ENCODE measurements around the gene ACBD6.
"Not testable (repeated sequence)": the region's sequence is repeated elsewhere in the genome, so short reads cannot be mapped to it uniquely, and the experiment has no call there.

The ACBD6 gene

GRCh38 chr1:180424848-180425457, 77.4 kb downstream of the ACBD6 start:
- in situ Hi-C loops (cut with HindIII; ENCODE audit: low sequenced_read_pairs), result no loop called here

GRCh38 chr1:180421614-180422013, 80.8 kb downstream of the ACBD6 start:
- in situ Hi-C loops (cut with HindIII; ENCODE audit: low sequenced_read_pairs), result no loop called here

- in situ Hi-C loops (cut with HindIII; ENCODE audit: low sequenced_read_pairs), result not testable (repeated sequence)
Observed at GRCh38 chr1:180421145-180421544, 81.2 kb downstream of the ACBD6 start.

- in situ Hi-C loops (cut with HindIII; ENCODE audit: low sequenced_read_pairs), result no loop called here
Observed at GRCh38 chr1:180415985-180416633, 86.3 kb downstream of the ACBD6 start.

GRCh38 chr1:180415236-180415848, 87.0 kb downstream of the ACBD6 start:
- in situ Hi-C loops (cut with HindIII; ENCODE audit: low sequenced_read_pairs), result no loop called here

- in situ Hi-C loops (cut with HindIII; ENCODE audit: low sequenced_read_pairs), result no loop called here
Observed at GRCh38 chr1:180412583-180412982, 89.8 kb downstream of the ACBD6 start.

- in situ Hi-C loops (cut with HindIII; ENCODE audit: low sequenced_read_pairs), result not testable (repeated sequence)
Observed at GRCh38 chr1:180408128-180408527, 94.2 kb downstream of the ACBD6 start.

- in situ Hi-C loops (cut with HindIII; ENCODE audit: low sequenced_read_pairs), result no loop called here
Observed at GRCh38 chr1:180407051-180407450, 95.3 kb downstream of the ACBD6 start.

GRCh38 chr1:180402551-180402950, 99.8 kb downstream of the ACBD6 start:
- in situ Hi-C loops (cut with HindIII; ENCODE audit: low sequenced_read_pairs), result no loop called here

GRCh38 chr1:180402001-180402400, 100.4 kb downstream of the ACBD6 start:
- in situ Hi-C loops (cut with HindIII; ENCODE audit: low sequenced_read_pairs), result no loop called here

- in situ Hi-C loops (cut with HindIII; ENCODE audit: low sequenced_read_pairs), result no loop called here
Observed at GRCh38 chr1:180397175-180397574, 105.2 kb downstream of the ACBD6 start.

GRCh38 chr1:180392427-180393145, 109.8 kb downstream of the ACBD6 start:
- in situ Hi-C loops (cut with HindIII; ENCODE audit: low sequenced_read_pairs), result no loop called here

GRCh38 chr1:180392020-180392419, 110.4 kb downstream of the ACBD6 start:
- in situ Hi-C loops (cut with HindIII; ENCODE audit: low sequenced_read_pairs), result no loop called here

GRCh38 chr1:180387413-180387812, 115.0 kb downstream of the ACBD6 start:
- in situ Hi-C loops (cut with HindIII; ENCODE audit: low sequenced_read_pairs), result no loop called here

GRCh38 chr1:180386745-180387367, 115.5 kb downstream of the ACBD6 start:
- in situ Hi-C loops (cut with HindIII; ENCODE audit: low sequenced_read_pairs), result no loop called here

- in situ Hi-C loops (cut with HindIII; ENCODE audit: low sequenced_read_pairs), result no loop called here
Observed at GRCh38 chr1:180385144-180385543, 117.2 kb downstream of the ACBD6 start.

- in situ Hi-C loops (cut with HindIII; ENCODE audit: low sequenced_read_pairs), result no loop called here
Observed at GRCh38 chr1:180384286-180385005, 117.9 kb downstream of the ACBD6 start.

- in situ Hi-C loops (cut with HindIII; ENCODE audit: low sequenced_read_pairs), result no loop called here
Observed at GRCh38 chr1:180382326-180383115, 119.9 kb downstream of the ACBD6 start.

- in situ Hi-C loops (cut with HindIII; ENCODE audit: low sequenced_read_pairs), result no loop called here
Observed at GRCh38 chr1:180381184-180381580, 121.2 kb downstream of the ACBD6 start.
